GM21381 (cell line): ENCODE measurements around the gene CD300LD.
"Not testable (repeated sequence)": the region's sequence is repeated elsewhere in the genome, so short reads cannot be mapped to it uniquely, and the experiment has no call there.

ENCODE experiments used
- ATAC-seq: cut with Tn5 transposase; IDR thresholded peaks from one replicate; pipeline ENCODE4 v1.9.1; 2021; ENCODE audit warnings: mild to moderate bottlenecking, moderate library complexity; ENCODE audit not compliant: unreplicated experiment

CD300LD gene

DNA sequence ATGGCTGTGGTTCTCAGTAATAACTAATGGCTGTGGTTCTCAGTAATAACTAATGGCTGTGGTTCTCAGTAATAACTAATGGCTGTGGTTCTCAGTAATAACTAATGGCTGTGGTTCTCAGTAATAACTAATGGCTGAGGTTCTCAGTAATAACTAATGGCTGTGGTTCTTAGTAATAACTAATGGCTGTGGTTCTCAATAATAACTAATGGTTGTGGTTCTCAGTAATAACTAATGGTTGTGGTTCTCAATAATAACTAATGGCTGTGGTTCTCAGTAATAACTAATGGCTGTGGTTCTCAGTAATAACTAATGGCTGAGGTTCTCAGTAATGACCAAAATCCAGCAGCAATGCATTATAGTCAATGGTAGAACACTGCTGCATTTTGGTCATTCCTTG lies 18.4 kb downstream of the CD300LD start:
- not testable (repeated sequence) for ATAC-seq

DNA sequence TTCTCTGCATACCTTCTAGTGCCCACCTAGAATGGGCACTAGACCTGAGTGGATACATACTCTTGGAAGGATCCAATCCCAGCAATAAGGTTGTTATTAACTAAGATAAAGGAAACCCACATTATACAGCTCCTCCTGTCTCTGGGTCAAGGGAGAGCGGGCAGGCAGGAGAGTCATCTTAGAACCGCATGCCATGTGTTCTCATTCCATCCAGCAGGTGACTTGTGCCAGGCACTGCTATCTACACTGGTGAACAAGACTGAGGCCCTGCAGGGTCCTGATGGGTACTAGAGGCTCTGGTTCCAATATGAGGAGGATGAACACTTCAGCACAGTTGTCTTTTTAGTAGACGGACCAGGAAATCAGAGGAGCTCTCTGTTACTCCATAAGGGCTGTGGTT lies 18.9 kb downstream of the CD300LD start:
- no peak for ATAC-seq

DNA sequence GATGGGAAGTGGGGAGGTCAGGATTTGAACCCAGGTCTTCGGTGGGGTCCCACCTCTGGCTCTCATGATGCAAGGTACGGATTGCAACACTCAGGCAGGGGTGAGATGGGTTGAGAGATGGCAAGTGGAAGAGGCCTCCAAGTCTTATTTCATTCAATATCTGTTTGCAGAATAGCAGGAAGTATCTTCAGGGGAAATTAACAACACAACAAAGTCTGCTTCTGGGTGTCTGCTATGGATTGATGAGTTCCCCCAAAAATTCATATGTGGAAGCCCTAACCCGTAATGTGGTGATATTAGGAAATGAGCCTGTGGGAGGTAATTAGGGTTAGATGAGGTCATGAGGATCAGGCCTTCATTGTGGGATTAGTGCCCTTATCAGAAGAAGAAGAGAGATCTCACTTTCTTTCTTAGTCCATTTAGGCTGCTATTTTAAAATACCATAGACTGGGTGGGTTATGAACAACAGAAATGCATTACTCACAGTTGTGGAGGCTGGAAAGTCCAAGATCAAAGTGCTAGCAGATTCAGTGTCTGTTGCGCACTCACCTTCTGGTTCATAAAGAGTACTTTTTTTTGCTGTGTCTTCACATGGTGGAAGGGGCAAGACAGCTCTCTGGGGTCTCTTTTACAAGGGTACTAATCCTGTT lies 20.3 kb downstream of the CD300LD start:
- ATAC-seq = no peak

DNA sequence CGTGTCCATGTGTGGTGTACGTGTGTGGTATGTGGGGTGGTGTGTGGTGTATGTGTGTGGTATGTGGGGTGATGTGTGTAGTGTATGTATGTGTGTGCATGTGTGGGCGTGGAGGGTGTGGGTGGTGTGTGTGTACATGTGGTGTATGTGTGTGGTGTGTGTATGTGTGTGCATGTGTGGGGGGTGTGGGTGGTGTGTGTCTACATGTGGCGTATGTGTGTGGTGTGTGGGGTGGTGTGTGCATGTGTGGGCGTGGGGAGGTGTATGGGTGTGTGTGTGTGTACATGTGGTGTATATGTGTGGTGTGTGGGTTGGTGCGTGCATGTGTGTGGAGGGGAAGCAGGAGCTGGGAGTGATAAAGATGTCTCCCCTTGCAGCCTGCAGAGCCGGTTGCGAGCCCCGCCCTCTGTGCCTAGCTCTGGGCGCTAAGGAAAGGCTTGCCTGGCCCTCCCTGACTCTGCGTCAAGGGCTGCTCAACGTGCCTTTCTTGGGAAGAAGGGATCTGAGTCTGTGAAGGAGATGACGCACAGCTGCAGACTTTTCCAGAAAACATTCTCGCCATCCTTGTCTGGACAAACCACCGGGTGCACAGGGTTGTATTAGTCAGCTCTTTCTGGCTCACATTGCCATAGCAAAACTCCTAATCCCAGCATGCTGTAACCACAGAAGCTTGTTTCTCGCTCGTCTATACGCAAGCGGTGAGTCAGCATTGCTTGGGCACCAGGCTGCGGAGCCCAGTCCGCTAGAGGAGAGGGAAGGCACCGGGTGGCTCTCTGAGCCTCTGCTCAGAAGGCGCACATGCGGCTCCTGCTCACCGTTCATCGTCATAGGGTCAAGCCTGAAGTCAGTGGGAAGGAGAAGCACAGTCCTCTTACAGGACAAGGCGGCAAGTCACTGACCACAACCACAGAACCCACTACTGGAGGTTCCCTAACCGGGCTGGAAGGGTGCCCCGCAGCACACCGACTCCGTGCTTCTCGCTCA lies 22.8 kb downstream of the CD300LD start:
- no peak for ATAC-seq

DNA sequence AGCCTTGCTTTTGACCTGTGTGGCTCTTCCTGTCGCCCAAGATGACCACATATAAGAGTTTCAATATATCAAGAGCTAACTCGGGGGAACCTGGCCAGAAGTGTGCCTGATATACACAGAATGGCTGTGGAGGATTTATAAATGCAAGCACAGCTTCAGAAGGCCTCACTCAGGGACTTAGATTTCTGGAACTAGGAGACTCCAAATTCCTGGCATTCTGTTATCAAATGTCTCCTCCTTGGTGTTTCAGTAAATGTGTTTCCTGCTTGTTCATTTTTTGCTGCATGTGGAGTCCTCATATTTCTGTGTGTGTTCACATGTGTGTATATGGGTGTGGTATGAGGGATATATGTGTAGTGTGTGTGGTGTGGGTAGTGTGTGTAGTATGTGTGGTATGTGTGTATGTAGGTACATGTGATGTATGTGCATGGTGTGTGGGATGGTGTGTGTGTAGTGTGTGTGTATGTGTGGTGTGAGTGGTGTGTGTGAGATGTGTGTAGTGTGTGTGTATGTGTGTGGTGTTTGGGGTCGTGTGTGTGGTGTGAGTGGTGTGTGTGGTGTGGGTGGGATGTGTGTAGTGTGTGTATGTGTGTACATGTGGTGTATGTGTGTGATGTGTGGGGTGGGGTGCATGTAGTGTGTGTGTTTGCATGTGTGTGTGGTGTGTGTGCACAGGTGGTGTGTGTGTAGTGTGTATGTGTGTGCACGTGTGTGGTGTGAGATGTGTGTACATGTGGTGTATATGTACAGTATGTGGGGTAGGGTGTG lies 23.8 kb downstream of the CD300LD start:
- ATAC-seq = no peak

DNA sequence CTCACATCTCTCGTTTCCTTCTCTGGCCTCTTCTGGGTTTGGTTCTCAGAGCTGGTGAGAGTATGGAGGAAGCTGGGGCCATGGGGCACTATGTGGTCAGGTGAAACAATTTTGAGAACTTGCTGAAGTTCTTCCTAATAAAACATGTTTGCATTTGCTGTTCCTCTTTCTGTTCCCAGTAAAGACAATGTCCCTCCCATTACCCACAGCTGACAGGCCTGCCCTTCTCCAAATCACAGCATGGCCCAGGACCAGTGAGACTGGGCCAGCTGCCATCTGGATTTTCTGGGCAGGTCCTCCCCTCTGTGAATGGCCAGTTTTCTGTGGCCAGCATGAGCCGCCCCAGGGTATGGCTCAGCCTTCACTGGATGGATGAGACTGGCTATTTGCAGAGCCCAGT lies 24.7 kb downstream of the CD300LD start, which contains the start of gene CD300H:
Gene CD300H (minus strand): TSS at position 113 of the 400 bp plus-strand sequence.
- no peak for ATAC-seq

DNA sequence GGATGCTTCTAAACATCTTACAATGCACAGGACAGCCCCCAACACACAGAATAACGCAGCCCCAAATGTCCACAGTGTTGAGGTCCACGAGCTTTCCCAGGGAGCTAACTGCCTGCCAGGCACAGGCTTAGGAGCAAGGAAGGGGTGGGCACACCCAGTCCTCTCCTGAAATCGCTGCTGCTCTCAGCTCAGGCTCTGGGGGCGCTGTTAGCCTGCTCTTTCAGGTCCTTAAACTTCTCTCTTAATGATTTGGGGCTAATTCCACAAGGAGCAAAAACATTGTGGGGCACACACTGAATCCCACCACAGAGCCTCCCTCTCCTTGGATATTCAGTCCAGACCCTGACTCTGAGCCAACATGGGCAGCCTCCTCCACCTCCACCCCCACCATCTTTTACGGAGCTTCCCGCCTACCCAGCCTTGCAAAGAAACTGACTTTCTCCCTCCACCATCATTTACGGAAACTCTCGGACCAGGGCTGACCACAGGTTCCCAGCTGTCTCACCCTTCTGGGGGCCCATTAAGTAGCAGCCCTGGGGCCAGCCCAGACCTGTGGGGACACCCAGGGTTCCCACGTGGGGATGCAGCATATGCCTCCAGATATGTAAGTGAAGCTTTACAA lies 25.8 kb downstream of the CD300LD start:
- no peak for ATAC-seq

DNA sequence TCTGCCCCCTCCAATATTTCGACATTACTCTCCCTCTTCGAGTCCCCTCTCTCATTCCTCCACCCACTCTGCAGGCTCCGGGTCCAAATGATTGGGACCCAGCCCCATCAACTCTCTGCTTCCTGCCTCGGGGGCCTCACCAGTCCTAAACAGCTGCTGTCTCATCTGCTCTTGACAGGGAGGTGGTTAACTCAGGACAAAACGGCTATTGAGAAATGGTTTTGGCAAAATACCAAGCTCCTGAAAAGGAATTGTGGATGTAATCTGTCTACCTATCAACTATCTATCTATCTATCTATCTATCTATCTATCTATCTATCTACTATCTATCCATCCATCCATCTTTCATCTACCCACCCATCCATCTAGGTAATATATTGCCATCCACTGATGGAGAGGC lies 27.0 kb downstream of the CD300LD start:
- no peak for ATAC-seq

DNA sequence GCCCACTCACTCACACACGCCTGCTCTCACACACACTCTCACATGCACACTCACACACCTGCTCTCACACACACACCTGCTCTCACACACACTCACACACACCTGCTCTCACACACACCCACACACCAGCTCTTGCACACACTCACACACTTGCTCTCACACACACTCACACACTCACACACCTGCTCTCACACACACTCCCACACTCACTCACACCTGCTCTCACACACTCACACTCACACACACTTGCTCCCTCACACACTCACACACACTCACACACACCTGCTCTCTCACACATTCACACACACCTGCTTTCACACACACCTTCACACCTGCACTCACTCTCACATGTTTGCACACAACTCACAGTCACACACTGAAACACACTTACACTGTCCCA lies 28.7 kb downstream of the CD300LD start:
- ATAC-seq = no peak

DNA sequence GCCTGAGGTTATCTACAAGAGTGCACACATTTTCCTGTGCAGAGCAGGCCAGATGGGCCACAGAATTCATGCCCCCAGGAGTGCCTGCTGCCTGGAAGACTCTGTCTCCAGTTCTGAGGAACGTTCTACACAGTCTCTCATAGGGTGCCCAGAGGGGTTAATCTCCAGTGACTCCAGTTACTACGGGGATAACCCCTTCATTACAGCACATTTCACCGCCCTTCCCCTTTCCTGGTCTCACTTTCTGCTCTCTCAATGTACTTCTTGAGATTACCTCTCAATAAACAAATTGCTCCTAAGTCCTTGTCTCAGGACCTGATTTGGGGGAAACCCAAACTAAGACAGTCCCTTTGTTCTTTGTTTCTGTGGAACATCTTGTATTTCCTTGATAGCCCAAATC lies 30.5 kb downstream of the CD300LD start:
- ATAC-seq = no peak

DNA sequence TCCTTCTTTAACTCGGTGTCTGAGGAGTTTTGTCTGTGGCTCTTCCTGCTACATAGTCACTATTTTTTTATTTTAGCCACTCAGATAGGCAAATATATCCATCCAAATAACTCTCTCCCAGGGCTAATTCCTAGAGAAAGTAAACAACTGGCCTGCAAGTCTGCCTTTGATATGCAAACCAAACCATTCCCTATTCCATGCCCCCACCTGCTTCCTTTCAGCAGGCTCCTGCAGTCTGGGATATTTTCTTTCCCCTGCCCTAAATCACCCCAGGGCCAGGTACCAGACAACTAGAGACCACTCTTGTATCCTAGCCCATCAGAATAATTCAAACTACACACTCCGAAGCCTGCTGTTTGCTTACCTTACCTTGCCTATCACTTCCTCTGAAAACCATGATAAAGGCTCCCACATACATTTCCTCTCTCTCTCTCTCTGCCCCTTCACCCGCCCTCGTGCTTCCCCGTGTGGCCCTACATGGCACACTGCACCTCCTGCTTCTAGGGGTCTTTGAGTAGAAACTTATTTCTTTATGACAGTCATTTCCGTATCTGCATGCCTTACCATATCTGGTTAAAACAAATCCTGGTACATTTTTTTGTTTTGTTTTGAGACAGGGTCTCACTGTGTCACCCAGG lies 33.1 kb downstream of the CD300LD start:
- ATAC-seq = no peak

DNA sequence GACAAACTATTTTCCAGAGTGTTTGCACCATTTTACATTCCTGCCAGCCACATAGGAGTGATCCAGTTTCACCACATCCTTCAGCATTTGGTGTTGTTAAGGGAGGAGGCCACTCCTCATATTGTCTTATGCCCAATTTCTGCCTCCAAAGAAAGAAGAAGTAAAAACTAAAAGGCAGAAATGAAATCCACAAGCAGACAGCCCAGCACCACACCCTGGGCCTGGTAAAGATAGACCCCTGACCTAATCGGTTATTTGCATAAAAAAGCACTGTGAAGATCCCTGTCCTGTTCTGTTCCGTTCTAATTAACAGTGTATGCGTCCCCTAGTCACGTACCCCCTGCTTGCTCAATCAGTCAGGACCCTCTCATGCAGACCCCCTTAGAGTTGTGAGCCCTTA lies 33.7 kb downstream of the CD300LD start:
- not testable (repeated sequence) for ATAC-seq

DNA sequence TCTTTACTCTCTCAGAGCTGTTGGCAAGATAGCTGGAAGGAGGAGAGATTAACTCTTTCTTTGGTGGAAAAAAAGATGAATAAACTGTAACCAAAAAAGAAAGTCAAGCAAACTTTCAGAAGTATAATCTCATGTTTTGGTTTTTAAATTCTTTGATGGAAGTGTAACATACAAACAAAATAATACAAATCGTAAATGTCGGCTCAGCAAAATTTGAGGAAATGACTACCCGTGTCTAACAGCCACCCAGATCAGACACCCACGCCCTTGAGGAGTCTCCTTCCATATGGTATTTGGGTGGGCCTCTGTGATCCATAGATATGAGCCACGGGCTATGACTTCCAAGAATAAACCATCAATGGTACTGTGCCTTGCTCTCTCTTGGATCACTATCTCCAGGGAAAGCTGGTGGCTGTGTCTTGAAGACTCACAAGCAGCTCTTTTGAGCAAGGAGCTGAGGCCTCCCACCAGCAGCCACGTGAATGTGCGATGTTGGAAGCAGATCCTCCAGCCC lies 36.6 kb downstream of the CD300LD start:
- no peak for ATAC-seq

DNA sequence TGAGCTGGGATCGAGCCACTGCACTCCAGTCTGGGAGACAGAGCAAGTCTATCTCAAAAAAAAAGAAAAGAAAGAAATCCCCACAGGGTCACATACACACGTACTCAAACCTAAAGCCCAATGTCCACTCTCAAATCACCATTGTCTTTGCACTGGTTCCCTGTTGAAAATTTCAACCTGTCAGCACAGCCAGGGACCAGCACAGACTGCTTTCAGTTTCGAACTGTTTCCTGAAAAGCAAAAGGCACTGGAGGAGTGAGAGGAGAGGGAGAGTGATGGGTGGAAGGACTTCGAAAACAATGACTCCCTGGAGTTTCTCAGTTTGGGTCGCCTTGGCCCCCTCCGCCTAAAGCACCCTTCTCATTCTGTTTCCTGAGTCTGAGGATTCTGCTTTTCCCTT lies 37.2 kb downstream of the CD300LD start:
- ATAC-seq = no peak

DNA sequence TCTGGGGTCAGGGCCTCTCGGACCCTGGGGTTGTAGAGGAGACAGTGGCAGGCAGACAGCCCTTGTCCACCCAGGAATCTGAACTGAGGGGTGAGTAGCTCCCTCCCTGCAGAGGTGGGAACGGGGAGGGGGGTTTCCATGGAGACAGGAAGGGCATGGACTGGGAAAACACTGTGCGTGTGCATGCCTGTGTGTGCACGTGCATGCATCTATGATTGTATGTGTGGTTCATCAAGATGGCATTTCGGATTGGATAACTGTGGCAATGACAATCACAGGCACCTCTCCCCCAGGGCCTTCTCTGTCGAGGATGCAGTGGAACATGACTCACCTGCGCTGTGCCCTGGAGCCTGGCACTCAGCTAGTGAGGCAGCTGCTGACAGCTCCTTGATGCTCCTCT lies 40.0 kb downstream of the CD300LD start:
- no peak for ATAC-seq

DNA sequence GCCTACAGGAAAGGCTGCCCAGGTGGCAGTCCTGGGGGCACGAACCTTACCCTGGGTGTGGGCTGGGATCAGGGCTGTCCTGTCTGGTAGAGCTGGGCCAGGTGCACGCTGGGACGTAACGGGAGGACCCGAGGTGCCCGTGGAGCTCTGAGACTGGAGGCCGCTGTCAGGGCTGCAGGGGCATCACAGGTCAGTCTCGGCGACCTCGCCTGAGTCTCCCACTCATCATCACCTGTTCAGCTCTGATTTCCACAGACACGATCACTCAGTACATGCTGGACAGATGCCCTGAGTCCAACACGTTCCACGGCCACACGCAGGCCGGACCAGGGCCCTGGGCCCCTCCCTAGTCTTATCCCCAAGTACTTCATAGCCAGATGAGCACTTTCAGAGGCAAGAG lies 41.5 kb downstream of the CD300LD start:
- no peak for ATAC-seq

DNA sequence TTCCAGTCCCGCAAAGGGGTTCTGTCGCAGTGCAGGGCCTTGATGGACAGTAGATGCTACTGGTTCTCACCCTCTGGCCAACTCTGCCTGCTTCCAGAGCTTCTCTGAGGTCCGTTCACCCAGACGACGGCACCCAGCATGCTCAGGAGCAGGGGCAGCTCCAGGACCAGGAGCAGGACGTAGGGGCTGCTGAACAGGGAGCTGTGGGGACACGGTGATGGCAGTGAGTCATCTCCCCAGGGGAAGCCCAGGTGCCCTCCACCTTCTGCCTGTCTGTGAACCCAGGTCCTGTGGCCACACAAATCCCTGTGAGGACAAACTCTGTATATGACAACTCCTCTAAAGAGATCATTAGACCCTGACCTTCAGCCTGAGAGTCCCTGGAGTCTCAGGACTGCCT lies 42.7 kb downstream of the CD300LD start:
- ATAC-seq = no peak

DNA sequence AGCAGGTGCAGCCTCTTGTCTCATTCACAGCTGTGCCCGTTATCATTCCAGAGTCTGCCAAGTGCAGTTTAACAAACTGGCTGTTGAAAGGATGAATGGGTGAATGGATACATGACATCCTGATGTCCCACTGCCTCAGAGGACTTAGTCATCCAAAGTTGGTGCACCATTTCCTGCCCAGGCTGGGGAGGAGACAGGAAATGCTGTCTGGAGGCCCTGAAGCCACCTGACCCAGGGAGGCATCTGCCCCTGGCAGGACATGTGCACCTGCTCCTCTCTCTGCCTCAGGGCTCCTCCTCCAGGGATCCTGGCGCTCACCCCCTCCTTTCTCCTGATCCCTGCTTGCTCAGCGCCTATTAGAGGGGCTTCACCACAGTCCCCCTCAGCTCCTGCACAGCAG lies 44.3 kb downstream of the CD300LD start:
- no peak for ATAC-seq

DNA sequence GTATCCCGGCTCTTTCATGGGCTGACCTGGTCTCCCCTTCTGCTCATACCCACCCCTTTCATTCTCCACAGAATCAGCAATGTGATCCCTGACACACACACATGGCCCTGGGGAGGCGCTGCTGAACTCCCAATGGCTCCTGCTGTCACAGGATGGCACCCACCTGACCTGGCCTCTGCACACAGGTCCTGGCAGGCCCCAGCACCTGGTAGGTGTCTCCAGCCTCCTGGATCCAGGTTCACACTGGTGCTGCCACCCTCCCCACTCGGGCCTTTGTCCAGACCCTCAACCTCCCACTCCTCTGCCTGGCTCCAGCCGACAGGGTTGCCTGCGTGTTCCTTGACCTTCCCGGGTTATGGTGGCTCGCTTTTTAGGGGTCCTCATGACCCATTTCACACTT lies 44.8 kb downstream of the CD300LD start:
- no peak for ATAC-seq

DNA sequence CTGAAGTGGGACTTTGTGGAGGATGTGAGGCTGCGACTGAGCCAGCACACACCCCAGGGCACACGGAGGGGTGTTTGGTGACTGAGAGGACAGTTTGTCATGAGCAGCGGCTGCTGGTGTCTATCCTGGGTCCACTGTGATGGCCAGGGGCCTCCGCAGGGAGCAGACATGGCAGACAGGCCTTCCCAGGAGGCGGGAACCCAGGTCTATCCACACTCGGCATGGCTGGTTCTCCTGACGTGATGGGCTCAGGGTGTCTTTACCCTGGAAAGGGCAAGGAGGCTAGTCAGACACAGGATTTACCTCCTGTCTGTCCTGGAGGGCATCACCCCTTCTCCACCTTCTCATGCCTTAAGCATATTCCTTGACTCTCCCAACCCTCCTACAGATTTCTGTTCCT lies 45.5 kb downstream of the CD300LD start:
- ATAC-seq = no peak
